GM18519 (cell line): ENCODE data around the gene AAGAB.
"Not testable (repeated sequence)": the region's sequence is repeated elsewhere in the genome, so short reads cannot be mapped to it uniquely, and the experiment has no call there.

Experiments used
- ATAC-seq: cut with Tn5 transposase; IDR thresholded peaks from one replicate; pipeline ENCODE4 v1.9.1; 2021; ENCODE audit warnings: mild to moderate bottlenecking, moderate library complexity; ENCODE audit not compliant: unreplicated experiment, low FRiP score

AAGAB gene

GRCh38 chr15:67253549-67254237 lies 768 bp downstream of the AAGAB start:
- ATAC-seq = no peak

DNA sequence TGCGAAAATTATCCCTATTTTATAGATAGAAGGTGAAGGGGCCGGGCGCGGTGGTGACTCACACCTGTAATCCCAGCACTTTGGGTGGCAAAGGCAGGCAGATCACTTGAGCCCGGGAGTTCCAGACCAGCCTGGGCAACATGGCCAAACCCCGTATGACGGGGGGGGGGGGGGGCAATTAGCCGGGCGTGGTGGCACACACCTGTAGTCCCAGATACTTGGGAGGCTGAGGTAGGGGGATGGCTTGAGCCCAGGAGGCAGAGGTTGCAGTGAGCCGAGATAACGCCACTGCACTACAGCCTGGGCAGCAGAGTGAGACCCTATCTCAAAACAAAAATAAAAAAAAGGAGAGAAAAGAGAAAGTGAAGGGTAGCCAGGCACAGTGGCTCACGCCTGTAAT lies 1.4 kb downstream of the AAGAB start:
- no peak for ATAC-seq

DNA sequence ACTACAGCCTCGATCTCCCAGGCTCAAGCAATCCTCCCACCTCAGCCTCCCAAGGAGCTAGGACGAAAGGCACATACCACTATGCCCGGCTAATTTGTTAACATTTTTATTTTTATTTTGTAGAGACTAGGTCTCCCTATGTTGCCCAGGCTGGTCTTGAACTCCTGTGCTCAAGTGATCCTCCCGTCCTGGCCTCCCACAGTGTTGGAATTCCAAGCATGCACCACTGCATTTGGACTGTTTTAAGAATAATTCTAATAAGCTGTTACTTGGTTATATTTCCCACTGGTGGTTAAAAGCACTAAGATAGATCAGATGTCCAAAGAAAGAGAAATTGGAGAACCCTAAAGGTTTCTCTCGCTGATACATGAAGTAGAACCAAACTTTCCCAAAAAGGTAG lies 3.1 kb downstream of the AAGAB start:
- no peak for ATAC-seq

- ATAC-seq = no peak
Measured at GRCh38 chr15:67249830-67250229, 4.6 kb downstream of the AAGAB start.

- no peak for ATAC-seq
Measured at GRCh38 chr15:67248011-67248505, 6.4 kb downstream of the AAGAB start.

- ATAC-seq = not testable (repeated sequence)
Measured at GRCh38 chr15:67246606-67247005, 7.9 kb downstream of the AAGAB start.

DNA sequence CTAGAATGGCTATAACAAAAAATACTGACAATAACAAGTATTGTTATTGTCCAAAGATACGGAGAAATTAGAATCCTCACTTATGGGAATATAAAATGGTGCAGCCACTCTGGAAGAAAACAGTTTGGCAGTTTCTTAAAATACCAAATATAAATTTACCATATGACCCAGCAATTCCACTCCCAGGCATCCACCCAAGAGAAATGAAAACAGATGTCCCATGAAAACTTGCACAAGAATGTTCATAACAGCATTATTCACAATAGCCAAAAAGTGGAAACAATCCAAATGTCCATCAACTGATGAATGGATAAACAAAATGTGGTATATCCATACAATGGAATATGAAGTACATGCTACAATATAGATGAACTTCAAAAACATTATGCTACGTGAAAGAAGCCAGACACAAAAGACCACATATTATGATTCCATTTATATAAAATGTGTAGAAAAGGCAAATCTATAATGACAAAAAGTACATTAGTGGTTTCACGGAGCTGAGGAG lies 9.4 kb downstream of the AAGAB start:
- ATAC-seq = no peak

DNA sequence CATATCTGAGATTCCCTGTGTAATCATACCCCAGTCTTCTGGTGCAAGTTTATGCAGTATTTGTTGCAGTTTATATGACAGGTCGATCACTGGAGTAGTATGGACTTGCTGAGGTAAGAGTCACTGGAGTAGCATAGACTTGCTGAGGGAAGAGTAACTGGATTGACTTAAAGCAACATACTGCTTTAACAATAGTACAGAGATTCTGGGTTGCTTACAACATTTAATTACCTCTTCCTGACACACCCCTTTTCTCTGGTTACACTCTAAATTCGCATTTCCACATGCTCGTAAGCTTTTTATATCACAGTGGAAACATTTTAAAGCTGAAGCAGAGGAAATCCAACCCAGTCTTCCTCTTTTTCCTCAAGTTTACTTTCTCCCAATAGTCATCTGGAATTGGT lies 11.8 kb downstream of the AAGAB start:
- ATAC-seq = no peak

DNA sequence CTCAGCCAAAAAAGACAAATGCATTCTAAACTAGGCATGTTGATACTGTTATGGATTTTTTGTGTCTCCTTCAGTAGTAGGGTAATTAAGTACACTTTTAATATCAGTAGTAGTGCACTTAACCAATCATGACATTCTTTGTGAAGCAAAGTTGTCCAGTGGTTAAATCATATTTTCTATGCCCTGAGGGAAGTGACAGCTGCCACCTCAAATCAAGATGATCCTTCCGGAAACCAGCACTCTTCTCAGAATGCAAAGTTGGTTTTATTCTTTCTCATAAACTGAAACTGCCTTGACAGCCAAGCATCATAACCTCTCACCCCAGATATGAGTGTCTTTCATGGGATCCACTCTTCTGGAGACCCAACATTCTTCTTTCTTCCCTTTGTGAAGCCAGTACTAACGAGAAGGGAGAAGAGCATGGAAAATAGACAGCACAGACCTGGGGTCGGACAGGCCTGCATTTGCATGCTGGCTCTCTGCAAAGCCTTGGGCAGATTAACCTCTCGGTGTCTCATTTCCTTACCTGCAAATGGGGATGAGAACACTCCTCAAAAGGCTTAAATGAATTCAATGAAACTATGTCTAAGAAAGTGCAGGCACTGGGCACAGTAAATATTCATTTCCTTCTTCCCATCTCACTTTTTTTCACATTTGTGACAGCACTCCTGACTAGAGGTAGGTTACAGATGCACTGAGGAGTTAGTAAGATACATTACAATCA lies 13.2 kb downstream of the AAGAB start:
- ATAC-seq = peak; percentile 59

GRCh38 chr15:67240235-67241131 lies 14.0 kb downstream of the AAGAB start:
- ATAC-seq = no peak

- ATAC-seq = no peak
Measured at GRCh38 chr15:67232591-67232990, 21.9 kb downstream of the AAGAB start.

DNA sequence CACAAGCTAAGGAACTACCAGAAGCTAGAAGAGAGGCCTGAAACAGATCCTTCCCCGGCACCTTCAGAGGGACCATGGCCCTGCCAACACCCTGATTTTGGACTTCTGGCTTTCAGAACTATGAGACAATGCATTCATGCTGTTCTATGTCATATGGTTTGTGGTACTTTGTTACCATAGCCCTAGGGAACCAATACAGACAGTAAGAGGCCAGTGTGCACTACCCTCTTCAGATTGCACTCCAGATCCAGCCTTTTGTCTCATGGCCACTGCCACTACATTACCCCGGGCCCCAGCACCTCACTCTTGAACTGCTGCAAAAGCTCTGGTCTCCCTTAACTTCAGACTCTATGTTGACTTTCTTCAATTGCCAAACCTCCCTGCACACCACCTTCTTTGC lies 24.0 kb downstream of the AAGAB start:
- no peak for ATAC-seq

GRCh38 chr15:67228286-67228685 lies 26.2 kb downstream of the AAGAB start:
- ATAC-seq = no peak

DNA sequence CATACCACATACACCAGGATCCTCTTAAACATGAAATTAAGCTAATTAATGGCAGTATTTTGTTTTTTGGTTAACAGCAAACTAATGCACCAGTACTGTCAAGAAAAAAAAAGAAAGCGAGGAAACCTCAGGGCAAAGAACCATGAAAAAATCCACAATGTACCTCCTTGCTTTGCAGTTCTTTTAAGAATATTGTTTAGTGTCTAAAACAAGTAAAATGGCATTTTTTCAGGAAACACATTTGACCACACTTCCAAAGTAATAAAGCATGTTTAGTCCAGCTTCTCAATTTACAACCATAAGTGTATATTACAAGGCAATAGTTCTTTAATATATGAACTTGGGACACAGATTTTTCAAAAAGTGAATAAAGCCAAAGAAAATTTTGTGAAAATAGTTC lies 26.6 kb downstream of the AAGAB start:
- no peak for ATAC-seq

- no peak for ATAC-seq
Measured at GRCh38 chr15:67227431-67227830, 27.0 kb downstream of the AAGAB start.

- ATAC-seq = no peak
Measured at GRCh38 chr15:67225336-67225735, 29.1 kb downstream of the AAGAB start.

DNA sequence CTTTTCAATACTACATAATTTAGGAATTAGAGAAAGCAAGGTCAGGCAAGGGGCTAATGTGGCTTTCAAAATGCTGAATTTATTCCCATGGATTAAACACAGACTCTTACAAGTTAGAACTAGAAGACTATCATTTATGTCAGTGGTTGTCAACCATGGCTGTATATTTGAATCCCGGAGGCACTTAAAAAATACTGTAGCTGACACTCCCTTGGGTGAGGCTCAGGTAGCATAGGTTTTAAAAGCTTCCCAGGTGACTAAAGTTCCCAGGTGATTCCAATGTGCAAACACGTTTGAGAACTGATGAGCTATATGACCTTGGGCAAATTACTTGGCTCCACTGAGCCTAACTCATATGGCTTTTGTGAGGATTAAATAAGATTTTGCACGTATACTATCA lies 29.6 kb downstream of the AAGAB start:
- no peak for ATAC-seq

DNA sequence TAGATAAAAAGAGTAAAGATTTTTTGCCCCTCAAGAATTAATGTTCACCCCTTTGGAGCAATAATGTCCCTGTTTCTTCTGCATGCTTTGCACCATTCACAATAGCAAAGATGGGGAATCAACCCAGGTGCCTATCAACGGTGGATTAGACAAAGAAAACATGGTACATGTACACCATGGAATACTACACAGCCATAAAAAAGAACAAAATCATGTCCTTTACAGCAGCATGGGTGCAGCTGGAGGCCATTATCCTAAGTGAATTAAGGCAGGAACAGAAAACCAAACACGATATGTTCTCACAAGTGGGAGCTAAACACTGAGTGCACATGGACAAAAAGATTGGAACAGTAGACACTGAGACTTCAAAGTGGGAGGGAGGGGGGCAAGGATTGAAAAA lies 35.2 kb downstream of the AAGAB start:
- no peak for ATAC-seq

DNA sequence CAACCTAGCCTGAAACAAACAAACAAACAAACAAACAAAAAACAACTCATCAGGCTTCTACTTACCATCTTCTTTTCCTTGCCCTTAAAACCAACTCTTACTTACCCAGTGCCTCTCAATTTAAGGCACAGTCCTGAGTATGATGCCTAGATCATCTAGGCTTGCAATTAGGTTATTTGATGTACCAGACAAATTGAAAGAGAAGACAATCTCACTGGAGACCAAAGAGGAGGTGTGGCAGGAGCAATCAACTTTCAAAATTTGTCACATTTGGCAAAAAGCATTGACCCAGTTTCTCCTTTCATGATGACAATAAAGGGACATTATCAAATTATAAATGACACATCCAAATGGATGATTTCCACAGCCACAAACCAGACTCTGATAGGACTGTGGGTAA lies 36.0 kb downstream of the AAGAB start:
- no peak for ATAC-seq

GRCh38 chr15:67216859-67217258 lies 37.6 kb downstream of the AAGAB start:
- no peak for ATAC-seq

GRCh38 chr15:67215102-67215501 lies 39.4 kb downstream of the AAGAB start:
- no peak for ATAC-seq
